Measurements from ENCODE around the gene HCAR3.

HCAR3 gene

GRCh38 chr12:122730215-122731014, 13.8 kb upstream of the HCAR3 start, which contains the start of gene HCAR1:
TSS of gene HCAR1 (minus strand) at chr12:122730844. CDS start at chr12:122730339, 505 bp downstream.
- ChIA-PET POLR2A (no interaction called here), CTCF (no interaction called here)
- DNase-seq (ENCODE audit: extremely low spot score) = no peak
- TF ChIP-seq, protein P1, sequence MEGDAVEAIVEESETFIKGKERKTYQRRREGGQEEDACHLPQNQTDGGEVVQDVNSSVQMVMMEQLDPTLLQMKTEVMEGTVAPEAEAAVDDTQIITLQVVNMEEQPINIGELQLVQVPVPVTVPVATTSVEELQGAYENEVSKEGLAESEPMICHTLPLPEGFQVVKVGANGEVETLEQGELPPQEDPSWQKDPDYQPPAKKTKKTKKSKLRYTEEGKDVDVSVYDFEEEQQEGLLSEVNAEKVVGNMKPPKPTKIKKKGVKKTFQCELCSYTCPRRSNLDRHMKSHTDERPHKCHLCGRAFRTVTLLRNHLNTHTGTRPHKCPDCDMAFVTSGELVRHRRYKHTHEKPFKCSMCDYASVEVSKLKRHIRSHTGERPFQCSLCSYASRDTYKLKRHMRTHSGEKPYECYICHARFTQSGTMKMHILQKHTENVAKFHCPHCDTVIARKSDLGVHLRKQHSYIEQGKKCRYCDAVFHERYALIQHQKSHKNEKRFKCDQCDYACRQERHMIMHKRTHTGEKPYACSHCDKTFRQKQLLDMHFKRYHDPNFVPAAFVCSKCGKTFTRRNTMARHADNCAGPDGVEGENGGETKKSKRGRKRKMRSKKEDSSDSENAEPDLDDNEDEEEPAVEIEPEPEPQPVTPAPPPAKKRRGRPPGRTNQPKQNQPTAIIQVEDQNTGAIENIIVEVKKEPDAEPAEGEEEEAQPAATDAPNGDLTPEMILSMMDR (IDR thresholded peaks at IDR 0.05; ENCODE audit: control extremely low read depth, extremely low read depth, low read depth, missing control alignments) = no peak

DNA sequence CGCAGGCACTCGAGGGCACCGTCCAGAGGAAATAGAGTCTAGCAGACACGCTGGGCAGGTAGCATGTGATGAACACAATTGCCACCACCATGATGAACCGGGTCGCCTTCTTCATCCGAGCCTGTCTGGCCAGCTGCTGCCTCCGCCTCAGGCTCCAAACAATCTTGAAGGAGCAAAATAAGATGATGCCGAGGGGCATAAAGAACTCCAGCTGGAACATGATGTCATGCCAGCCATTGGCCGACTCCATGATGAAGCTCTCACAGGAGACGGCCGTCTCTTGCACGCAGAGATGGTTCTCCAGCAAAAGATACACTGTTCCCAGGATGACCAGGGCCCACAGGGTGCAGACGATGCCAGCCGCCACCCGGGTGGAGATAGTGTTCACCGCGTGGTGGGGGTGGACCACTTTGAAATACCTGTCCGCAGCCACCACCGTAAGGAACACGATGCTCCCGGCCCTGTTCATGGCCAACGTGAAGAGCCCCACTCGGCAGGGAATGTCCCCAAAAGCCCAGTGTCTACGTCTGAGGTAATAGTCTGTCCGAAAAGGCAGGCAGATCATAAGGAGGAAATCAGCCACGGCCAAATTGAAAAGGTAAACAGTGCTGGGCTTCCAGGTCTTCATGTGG, 13.1 kb upstream of the HCAR3 start:
- ChIA-PET CTCF (no interaction called here), POLR2A (no interaction called here)
- TF ChIP-seq, protein P1 (IDR thresholded peaks at IDR 0.05; ENCODE audit: control extremely low read depth, extremely low read depth, low read depth, missing control alignments) = no peak
- DNase-seq (ENCODE audit: extremely low spot score) = no peak

- ChIA-PET POLR2A (interaction anchor here (0.6 kb wide), 1 partner anchor 33 kb away, joined by 6 read pairs; no protein-coding TSS in a partner anchor), CTCF (interaction anchor here (2.8 kb wide), 1 partner anchor 10 kb away, joined by 8 read pairs; no protein-coding TSS in a partner anchor)
- no peak for DNase-seq (ENCODE audit: extremely low spot score)
- TF ChIP-seq, protein P1 (IDR thresholded peaks at IDR 0.05; ENCODE audit: control extremely low read depth, extremely low read depth, low read depth, missing control alignments) = no peak
Measured at GRCh38 chr12:122726080-122726558, 9.5 kb upstream of the HCAR3 start.

GRCh38 chr12:122725452-122726079, 9.0 kb upstream of the HCAR3 start:
- POLR2A ChIA-PET = interaction anchor here (0.6 kb wide), 1 partner anchor 34 kb away, joined by 6 read pairs; no protein-coding TSS in a partner anchor

DNA sequence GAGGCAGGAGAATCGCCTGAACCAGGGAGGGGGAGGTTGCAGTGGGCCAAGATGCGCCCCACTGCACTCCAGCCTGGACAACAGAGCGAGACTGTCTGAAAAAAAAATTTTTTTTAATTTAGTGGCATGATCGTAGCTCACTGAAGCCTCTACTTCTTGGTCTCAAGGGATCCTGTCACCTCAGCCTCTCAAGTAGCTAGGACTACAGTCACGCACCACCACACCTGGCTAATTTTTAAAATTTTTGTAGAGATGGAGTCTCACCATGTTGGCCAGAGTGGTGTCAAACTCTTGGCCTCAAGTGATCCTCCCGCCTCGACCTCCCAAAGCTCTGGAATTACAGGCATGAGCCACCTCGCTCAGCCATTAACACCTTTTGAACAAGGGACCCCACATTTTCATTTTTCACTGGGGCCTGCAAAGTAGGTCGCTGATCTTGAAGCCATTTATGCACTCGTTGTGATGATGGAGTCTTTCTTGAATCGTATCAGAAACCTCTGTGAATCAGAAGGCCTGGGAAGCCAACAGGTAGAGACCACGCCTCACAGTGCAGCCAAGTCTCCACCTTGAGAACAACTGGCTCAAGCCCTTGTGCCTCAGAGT, 8.1 kb upstream of the HCAR3 start:
- TF ChIP-seq, protein P1 (IDR thresholded peaks at IDR 0.05; ENCODE audit: control extremely low read depth, extremely low read depth, low read depth, missing control alignments) = no peak
- ChIA-PET POLR2A (no interaction called here), CTCF (interaction anchor here (2.8 kb wide), 1 partner anchor 11 kb away, joined by 8 read pairs; no protein-coding TSS in a partner anchor)
- no peak for DNase-seq (ENCODE audit: extremely low spot score)

More at GRCh38 chr12:122725452-122726079, 9.0 kb upstream of the HCAR3 start:
- CTCF ChIA-PET = interaction anchor here (2.8 kb wide), 1 partner anchor 11 kb away, joined by 8 read pairs; no protein-coding TSS in a partner anchor
- TF ChIP-seq, protein P1 (IDR thresholded peaks at IDR 0.05; ENCODE audit: control extremely low read depth, extremely low read depth, low read depth, missing control alignments) = no peak
- no peak for DNase-seq (ENCODE audit: extremely low spot score)

All from GM10248 (cell line).